GM19023 (cell line): Measurements from ENCODE around the gene FOXG1.

ENCODE experiments used
- ATAC-seq: cut with Tn5 transposase; IDR thresholded peaks from one replicate; pipeline ENCODE4 v1.9.1; 2021; ENCODE audit warnings: mild to moderate bottlenecking, moderate library complexity; ENCODE audit not compliant: unreplicated experiment

Gene FOXG1

DNA sequence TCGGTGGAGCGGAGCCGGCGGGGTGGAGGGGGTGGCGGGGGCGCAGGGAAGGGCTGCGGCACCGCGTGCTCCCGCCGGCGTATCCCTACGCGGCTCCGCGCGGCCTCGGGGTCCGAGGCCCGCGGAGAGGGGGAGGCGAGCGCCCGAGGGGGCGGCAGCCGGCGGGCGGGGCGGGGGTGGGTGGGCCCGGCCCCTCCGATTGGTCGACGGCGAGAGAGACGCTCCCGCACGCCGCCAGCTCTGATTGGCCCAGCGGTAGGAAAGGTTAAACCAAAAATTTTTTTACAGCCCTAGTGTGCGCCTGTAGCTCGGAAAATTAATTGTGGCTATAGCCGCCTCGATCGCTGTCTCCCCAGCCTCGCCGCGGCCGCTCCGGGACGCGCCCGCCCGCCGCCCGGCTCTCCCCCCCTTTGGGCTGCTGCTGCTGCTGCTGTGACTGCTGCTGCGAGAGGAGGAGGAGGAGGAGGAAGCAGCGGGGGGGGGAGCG, at the start of gene FOXG1:
FOXG1 (plus strand) TSS at position 319 of the 487 bp plus-strand sequence. CDS start 493 bp downstream, outside the sequence.
- ATAC-seq: no peak

DNA sequence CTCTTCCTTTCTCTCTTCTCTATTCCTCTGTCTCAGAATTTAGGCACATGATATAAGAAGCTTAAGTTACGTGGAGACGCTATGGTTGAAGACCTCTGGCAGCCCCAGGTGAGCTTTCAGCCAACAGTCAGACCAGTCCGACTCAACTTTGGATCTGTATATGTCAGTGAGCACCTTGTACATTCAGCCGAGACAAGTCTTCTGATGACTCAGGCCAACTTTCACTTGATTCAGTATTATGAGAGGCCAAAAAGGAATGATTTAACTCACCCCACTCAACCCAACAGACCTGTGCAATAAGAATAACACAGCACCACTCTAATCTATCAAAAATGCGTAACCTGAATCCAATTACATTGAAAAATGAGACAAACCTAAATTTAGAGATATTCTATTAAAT, 47.5 kb upstream of the FOXG1 start:
- ATAC-seq: no peak

DNA sequence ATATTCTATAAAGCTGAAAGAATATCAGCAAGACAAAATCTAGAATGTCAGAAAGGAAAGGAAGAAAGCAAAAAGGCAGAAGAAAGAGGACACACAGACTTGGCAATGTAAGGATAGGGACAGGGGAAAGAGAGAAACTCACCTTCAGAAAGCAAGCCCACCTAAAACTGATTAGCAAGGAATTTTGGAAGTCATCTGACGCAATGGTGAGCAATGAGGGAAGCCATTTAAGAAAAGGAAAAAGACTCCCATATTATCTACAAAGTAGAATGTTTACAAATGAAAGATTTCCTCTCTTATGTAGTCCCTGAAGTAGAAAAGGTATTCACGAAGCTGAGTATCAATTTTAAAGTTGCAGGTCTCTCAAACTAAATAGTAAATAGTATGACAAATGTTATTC, 35.2 kb upstream of the FOXG1 start:
- no peak for ATAC-seq

DNA sequence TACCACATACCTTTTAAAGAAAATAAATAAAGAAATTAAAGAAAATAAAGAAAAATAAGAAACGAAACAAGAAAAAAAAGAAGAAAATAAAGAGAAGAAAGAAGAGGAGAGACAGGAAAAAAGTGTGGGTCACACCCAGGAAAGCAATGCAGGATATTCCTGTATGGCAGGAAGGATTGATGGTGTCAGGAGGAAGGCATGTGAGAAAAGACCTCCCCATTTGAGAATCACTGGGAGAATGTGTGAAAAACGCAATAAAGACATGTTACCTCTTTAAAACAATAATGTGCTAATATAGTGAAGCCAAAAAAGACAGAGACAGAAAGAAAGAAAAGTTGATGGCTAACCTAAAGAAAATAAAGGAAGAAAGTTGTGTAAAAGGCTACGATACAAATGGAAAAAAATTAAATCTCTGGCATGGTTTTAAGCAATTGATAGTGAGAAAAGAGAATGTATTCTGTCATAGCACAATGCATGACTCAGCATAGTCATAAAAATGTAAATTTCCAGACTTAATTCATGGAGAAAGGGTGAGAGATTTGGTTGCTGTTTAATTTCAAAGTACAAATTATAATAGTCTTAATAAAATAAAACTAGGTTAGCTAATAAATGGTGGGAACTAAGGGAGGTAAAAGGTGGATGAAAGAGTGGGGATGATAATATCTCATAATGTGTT, 24.3 kb upstream of the FOXG1 start:
- ATAC-seq: no peak

DNA sequence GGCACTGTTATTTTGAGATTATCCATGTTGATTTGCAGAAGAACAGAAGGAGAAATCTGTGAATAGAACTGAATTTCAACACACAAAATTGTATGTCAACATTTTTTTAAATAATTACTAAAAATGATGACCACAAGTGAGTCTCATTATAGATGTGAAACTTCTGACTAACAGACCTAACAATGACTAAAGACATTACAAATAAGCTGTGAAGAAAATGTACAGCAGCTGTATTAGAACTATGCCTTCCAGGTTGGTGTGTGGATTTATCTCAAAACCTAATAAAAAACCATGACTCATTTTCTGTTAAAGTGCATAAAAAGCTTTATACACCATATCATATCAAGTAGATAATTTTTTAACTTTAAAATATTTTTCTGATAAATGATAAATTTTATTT, 22.5 kb upstream of the FOXG1 start:
- no peak for ATAC-seq

DNA sequence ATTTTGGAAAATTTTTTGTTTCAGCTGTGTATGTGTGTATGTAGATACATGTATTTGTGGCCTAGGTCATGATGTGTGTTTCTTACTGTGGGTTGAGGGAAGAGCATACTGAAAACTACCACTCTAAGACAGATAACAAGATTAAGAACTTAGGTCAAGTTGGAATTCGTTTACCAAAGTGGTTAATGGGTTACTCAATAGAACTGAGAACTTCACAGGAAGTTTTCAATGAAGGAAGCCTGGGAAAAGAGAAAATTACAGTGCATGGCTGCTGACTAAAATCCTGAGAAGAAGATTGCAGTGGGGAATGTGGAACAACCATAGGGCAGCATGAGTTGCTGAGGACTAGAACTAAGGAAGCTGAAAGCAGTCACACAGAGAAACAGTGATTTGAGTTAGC, 21.4 kb upstream of the FOXG1 start:
- ATAC-seq: no peak

DNA sequence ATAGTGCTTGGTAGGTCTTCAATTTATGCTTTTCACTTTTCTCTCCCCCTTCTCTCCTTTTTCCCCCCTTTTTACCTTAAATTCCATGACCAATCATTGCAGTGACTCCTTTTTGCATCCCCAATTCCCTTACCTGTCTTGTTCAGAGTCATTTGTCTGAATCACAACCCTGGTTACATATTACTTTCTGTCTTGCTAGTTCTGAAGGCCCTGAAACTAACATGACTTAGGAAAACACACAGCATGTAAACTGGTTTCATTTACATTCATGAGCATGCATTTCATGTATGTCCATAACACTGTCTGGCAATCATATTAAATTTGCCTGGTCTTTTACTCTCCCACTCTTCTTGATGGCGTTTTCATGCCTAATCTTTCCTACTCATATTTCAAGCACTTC, 20.3 kb upstream of the FOXG1 start:
- ATAC-seq: peak; percentile 58

DNA sequence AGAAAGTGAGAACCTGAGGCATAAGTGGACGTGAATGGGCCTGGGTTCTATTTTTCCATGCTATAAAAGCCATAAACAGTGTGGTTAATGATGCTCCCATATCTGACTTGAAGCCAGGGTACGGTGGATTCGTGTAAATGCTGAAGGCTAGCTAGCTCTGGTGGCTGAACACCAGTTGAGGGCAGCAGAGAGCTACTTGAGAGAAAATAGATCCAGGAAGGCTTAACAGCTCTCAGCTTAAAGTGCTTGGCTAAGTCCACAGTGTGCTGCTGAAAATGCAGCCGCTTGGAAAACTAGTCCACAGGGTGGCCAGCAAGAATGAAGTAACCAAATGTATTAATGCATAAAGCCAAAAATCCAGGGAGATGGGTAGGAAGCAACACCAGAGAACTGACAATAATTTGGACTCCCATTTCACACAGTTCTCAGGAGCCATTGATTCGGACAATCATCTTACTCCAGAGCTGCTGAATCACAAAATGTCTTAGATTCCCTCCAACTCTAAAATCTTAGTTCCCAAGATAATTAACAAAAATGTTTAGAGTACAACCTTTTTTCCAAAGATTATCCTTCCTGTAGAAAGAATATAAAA, 15.0 kb upstream of the FOXG1 start:
- ATAC-seq: peak; percentile 58

DNA sequence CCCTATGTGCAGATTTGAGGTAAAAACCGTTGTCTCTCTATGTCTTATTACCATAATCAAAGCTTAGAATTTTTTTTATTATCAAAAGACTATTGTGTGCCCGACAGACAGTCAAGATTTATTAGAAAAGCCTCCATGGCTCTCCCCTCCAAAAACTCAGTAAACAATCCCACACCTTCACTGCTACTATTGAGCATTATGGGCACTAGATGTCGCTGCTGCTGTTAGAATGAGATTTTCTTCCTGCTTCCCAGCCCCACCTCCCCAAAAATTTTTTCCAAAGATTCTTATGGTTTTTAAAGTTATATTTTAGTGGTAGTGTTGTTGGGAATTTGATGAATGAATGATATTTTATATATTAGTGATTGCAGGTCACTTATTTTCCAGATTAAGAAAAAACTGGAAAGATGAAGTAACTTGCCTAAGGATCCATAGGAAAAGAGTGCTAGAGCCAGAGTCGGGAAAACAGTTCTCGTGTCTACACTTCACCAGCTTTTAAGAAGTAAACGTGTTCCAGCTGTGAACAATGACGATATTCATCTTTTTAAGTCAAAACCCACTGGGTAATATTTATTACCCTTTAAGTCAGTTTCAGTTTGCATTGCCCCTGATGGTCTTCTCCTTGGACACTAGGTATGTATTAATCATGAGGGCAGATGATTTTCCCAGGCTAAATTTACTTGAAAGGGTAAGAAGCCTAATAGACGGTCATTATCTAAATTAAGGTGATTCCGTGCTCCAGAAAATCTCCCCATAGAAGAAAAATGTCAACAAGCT, 12.2 kb upstream of the FOXG1 start:
- ATAC-seq: no peak

DNA sequence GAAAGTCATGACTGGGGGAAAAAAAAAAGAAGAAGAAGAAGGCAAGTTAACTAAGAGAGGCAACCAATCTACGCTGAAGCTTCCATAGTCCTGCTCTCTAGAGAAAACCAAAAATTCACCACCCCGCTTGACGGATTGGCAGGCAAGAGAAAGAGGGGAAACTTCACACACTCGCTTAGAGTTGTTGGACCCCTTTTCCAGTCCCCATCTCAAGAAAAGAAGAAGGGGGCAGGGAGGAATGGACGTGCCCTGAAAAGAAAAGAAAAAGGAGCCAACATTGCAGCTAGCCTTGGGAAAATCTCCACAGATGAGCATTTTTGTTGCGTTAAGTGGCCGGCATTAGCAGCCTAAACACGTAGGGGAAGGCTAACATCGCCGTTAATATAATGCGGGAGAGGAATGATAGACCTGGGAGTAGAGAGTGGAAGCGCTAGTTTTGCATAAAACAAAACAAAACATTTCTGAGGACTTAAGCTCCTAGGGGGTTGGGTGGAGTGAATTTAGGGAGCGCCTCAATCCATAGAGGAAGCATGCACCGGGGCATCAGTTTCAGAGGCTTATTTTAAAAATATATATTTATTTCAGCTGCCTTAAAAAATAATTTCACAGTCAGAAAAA, 11.3 kb upstream of the FOXG1 start:
- no peak for ATAC-seq

DNA sequence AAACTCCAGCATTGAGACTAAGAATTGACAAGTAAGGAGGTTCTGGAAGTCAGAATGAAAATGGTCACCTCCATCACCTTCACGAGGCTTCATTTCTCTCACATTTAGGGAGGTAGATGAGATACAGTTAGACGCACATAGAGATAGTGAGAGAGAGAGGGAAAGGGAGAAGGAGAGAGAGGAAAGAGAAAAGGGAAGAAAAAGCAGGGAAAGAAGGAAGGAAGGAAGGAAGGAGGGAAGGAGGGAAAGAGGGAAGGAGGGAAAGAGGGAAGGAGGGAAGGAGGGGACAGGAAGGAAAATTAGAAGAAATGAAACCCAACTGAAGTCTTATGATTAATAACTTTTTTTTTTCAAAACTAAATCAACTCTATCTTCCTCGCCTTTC, 10.7 kb upstream of the FOXG1 start:
- ATAC-seq: no peak

DNA sequence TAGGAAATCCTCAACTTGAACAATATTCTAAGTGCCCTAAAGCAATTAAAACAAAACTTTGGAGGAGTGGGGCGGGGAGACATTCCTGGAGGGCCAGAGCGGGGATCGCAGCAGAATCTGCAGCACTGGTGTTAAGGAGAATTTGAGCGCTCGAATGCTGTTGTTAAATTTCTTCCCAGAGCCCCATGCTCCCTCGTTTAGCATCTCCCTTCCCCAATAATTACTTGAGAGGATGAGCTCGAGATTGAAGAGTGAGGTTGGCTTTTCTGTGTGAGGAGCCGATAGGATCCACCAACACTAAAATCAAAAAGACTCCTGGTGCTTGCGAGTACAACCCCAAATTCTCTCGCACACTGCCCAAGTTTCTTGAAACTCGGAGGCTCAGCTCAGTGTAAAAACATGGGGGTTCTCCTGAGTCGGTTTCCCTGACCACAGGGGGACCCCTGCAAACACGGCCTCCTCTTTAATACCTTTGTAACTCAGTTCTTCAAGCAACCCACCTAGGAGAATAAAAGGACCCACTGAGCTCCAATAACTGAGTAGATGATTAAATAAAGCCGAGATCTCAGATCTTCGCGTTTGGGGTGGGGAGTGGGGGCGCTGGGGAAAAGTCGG, 10.2 kb upstream of the FOXG1 start:
- ATAC-seq: no peak

DNA sequence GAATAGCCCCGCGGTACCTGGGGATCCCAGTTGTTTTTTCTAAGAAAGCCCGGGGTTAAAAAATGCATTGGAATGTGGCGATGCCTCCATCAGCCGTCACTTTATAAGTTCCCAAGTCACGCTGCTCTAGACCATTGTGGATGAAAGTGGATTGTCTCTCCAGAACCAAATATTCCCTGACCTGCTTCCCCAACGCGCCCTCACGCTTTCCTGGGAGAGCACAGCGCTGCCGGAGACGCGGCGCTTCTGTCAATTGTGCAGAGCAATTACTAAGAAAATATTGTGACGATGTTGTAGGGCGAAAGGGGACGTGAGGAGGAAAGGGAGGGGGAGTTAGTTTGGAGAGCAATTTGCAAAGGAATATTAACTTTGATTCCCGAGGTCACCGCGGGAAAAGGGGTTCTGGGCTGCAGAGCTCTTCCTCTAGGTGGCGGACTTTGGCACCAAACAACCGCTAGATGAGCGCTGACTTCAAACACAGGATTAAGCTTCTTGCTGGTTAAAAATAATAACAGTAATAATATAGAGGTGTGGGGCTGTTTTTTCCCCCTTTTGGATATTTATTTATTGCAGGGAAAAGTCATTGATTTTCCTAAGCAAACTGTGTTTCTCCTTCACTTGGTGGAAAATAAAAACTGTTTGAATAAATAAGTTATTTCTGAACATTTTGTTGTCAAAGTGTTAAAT, 9.6 kb upstream of the FOXG1 start:
- ATAC-seq: no peak

DNA sequence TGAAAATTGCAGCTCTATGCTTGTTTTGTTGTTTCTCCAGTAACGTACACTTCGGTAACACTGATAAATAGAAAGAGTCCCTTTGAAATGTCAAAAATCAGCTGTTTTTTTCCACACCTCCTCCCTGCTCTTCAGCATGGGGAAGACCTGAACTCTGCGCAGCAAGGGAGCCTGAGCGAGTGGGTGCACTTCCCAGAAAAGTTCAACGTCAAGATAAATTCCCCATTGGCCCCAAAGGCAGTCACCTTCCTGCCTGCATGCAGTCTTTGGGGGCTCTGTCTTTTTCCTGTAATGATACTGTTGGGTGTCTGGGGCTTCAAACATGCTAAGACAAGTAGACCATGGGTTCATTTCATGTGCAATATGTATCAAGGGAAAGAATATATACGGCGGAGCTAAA, 8.8 kb upstream of the FOXG1 start:
- ATAC-seq: no peak

DNA sequence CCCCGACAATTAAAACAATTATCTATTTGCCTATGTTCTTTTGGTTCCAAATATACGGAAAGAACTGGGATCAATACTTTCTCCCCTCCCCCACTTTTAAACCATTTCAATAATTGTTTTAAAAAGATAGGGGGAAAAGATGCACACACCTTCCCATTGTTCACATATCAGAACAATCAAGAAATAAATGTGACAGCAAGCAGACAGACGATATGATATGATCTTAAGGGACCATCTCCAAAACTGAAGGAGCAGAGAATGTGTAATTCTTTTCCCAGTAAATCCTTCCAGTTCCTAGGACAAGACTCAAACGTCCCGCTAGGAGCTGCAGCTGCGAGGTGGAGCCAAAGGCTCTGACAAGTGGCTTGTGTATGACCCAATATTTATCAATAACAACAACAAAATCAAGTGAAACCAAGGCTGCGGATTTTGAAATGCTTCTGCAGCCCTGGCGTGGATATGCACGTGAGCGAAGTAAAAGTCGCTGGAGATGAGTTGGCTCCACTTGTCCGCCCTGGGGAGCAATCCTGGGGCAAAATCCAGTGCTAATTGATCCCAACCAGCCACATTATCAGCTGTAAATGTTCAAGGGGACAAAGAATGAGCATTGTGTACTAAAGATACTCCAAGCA, 8.2 kb upstream of the FOXG1 start:
- ATAC-seq: no peak

DNA sequence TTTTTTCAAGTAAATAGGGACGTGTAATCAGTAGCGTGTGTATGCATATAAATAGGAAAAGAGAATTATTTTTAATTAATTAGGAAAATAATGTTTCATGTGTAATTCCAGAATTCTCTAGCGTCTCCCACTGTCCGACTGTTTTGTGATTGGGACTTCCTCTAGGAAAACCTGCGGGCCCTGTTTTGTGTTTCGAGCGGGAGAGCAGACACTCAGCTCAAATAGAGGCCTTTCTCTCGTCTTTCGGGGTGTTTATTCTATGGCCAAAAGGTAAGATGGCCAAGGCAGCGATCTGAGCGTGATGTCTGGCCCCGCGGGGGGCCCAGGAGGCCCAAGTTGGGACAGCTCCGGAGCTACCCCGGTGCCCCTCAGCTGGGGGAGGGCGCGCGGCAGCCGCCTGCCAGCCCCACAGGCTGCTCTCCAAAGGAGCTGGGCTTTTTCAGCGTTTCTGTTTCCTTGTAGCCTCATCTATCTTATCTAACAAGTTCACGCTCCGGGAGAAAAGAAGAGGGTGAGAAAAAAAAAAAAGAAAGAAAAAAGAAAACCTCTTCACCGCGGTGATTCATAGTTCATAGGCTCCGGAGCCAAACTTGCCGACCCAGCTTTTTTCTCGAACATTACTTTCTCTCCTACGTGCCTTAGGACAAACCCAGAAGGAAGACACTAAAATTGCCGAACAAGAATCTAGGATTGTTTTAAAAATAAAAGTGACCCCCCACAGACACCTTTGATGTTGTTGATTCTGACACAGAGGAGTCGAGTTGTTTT, 7.5 kb upstream of the FOXG1 start:
- ATAC-seq: no peak

DNA sequence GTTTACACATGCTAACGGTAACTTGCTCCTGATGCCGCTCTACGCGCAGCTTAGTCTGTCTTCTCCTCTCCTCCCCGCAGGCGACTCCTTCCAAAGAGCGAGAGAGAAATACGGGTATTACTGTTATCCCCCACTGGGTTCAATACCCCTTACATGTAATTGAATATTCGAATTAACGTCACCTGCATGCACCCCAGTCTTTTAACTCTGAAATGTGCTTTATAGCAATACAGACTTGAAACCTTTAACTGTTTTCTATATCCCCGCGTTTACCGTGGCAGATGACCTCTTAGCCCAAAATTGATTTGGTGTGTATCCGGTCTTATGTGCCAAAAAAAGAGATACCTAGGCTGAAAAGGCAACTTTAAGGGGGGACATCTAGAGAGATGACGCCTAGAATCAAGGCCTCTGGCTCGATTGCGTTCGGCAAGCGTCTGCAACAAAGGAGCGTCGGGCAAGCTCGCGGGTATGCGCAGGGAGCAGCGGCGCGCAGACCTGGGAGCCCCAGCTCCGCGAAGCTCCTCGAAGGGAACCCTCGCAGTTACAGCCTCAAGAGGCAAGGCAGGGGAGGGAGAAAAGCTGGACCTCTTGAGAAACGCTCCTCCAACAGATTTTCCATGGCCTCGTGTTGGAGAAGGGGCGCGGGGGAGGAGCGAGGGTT, 6.8 kb upstream of the FOXG1 start:
- ATAC-seq: no peak

DNA sequence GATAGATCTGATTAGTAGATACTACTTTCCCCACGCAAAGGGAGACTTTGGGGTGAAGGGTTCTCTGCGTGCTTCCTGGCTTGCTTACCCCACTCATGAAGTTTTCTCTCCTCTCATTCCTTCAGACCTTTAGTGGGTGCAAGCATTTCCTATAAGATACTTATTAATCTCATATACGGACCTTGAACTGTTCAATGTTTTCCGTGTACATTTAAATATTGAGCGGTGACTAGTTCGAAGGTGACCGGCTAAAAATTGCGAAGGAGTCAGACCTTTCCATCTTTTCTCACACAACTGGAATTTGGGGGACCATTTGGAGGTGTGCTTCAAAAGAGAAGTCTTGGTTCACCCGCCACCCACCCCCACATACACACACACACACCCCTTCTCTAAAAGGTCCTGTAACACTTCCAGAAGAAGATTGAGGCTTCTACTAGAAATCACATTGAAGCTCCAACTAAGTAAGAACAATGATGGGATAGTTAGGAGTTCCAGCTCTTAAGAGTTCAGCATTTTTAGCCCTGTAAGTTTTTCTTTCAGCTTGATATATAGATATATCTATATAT, 6.1 kb upstream of the FOXG1 start:
- no peak for ATAC-seq
